GM19397 (cell line): Measurements from ENCODE around the gene IRF9.

Experiments used
- ATAC-seq: cut with Tn5 transposase; IDR thresholded peaks from one replicate; pipeline ENCODE4 v1.9.1; 2021; ENCODE audit warnings: mild to moderate bottlenecking, moderate library complexity; ENCODE audit not compliant: unreplicated experiment

Gene IRF9

DNA sequence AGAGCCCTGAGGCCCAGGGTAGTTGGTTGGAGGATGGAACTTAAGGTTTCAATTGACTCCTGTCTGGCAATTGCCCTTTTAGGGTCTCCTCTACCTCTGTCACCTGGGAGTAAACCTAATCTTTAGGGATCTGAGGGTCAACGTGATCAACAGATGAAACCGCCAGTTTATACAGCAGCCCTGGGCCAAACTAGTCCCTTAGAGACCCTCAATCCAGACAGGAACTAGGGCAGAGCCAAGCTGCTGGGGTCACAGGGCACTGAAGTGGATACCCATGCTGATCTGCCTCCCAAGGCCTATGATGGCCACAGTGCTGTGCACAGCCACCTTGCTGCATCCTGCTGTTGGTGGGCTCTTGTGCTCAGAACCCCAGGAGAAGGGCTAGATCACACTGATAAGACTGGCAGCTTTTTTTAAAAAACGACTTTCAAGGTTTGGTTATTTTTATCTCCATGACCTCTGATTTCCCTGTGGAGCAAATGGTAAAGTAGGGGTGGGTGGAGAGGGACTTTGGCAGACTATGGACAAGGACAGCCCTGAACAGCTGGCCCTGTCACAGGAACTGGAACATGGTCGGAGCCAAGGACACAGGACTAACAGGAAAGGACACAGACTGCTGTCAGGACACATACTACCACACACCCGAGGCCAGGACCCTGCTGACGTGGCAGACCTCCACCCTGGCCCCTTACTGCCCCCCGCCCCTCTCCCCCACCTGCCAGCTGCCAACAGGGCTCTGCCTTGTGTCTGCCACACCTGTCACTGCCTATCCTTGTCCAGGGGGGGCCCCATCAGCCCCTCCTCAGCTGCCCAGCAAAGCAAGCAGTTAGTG, 30.1 kb upstream of the IRF9 start:
- no peak for ATAC-seq

DNA sequence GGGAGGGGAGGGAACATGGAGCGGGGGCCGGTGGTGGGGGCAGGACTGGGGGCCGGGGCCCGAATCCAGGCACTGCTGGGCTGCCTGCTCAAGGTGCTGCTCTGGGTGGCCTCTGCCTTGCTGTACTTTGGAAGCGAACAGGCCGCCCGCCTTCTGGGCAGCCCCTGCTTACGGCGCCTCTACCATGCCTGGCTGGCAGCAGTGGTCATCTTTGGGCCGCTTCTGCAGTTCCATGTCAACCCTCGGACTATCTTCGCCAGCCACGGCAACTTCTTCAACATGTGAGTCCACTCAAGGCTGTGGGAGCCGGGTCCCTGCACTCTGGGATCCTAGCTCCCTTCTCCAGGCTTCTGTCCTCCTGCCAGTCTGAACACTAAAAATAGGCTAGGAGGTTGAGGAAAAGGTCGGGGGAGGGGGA, 29.5 kb upstream of the IRF9 start:
- ATAC-seq: no peak

DNA sequence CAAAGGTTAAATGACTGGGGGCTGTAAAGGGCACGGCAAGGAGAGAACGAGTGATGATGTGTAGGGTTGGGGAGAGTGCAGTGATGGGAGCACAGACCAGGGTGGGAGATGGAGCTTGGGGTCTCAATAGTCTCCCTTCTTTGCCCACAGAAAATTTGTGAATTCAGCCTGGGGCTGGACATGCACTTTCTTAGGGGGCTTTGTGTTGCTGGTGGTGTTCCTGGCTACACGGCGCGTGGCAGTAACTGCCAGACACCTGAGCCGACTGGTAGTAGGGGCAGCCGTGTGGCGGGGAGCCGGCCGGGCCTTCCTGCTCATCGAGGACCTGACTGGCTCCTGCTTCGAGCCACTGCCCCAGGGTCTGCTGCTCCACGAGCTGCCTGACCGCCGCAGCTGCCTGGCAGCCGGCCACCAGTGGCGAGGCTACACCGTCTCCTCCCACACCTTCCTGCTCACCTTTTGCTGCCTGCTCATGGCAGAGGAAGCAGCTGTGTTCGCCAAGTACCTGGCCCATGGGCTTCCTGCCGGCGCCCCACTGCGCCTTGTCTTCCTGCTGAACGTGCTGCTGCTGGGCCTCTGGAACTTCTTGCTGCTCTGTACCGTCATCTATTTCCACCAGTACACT, 28.9 kb upstream of the IRF9 start:
- no peak for ATAC-seq

DNA sequence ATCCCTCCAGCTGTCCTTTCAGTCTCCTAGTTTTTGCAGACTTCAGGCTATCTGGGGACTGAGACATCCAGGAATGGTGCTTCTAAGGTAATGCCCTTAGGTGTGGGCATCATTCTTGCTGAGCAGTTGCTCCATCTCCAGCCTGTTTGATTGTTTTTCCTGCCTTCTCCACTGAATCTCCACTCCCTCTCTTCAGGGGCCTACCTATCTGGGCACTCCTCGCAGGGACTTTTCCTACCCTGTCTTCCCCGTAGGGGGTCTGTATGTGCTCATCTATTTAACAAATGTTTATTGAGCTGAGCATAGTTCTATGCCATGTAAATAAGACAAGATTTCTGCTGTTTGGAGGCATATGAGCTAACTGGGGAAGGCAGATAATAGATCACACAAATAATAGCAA, 28.1 kb upstream of the IRF9 start:
- ATAC-seq: no peak

DNA sequence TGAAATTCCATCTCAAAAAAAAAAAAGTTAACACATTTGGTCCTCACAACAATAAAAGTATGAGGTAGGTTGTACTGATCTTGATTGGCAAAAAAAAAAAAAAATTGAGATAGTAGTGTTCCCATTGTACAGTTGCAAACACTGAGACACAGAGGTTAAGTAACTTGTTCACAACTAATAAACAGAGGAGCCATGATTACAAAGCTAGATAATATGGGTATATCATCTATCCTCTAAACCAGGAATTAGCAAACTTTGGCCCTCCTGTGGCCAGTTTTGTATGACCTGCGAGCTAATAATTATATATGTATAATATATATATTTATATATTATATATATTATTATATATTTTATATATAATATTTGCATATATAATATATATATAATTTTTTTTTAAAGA, 27.3 kb upstream of the IRF9 start:
- ATAC-seq: no peak

DNA sequence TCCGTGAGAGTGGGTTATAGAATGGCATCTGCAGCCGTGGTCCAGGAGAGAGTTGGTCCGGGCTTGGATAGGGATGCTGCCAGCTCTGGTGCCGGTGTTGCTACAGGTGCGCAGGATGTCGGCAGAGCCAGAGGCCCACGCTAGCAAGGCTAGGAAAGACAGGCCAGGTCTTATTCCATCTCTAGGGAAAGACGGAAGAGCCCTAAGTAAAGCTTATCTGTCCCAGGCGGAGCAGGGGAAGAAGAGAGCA, 25.6 kb upstream of the IRF9 start:
- no peak for ATAC-seq

DNA sequence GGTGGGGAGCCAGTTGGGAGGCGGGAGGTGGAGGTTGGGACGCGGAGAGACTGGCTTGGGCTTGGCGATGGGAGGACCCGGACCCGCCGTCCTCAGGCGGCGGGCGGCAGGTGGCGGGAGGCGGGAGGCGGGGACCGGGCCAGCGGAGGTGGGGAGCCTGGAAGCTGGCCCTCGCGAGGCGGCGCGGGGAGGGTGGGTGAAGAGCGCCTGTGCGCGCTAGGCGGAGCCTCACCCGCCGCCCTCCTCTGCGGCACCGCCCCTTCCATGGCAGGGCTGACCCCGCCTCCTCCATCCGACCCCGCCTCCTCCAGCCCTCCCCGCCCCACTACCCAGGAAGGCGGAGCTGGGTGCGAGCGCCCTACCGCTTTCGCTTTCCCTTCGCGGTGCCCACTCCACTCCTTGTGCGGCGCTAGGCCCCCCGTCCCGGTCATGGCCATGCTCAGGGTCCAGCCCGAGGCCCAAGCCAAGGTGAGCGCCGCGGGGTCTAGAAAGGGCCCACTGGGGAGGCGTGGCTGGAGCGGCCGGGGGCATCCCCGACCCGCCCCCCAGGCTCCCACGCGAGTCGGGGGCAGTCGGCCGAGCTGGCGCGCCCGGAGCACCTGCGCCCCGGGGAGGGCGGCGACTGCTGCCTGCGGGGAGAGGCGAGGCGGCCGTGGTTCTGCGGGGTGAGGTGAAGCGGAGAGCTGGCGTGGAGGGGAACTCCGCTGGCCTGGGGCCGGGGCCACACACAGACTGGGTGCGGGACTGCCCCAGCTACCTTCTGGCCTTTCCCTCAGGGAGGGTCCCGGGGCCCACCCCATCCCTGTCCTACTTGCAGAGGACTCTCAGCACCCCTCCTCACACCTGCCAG, 25.0 kb upstream of the IRF9 start, which contains the start of gene PSME1:
Gene PSME1, plus strand, starts transcription at position 361 of the 850 bp plus-strand sequence. Its CDS starts 69 bp downstream, at position 430.
- ATAC-seq: peak; percentile 83

DNA sequence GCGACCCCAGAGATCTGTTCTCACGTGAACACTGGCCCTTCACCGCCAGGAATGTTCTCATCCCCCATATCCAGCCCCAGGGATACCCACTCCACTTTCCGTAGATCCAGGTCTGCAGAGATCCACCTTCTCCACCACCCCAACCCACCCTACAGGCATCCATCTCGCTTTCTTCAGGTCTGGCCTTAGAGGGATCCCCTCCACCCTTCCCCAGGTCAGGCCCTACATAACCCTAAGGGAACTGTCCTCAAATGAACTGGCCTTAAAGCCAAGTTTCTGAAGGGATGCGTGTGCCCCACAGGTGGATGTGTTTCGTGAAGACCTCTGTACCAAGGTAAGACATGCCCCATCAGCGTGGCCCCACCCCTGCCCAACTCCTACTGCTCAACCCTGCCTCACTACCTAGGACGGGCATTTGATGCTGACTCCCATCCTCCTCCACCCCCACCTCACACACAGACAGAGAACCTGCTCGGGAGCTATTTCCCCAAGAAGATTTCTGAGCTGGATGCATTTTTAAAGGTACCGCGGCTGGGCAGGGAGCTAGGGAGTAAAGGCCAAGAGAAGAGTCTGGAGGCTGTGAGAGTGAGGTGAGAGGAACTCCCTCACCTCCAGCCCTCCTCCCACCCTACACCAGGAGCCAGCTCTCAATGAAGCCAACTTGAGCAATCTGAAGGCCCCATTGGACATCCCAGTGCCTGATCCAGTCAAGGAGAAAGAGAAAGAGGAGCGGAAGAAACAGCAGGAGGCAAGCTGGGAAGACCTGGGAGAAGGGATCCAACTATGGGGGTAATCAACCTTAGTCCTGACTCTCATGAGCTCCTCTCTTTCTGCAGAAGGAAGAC, 24.2 kb upstream of the IRF9 start:
- ATAC-seq: no peak

DNA sequence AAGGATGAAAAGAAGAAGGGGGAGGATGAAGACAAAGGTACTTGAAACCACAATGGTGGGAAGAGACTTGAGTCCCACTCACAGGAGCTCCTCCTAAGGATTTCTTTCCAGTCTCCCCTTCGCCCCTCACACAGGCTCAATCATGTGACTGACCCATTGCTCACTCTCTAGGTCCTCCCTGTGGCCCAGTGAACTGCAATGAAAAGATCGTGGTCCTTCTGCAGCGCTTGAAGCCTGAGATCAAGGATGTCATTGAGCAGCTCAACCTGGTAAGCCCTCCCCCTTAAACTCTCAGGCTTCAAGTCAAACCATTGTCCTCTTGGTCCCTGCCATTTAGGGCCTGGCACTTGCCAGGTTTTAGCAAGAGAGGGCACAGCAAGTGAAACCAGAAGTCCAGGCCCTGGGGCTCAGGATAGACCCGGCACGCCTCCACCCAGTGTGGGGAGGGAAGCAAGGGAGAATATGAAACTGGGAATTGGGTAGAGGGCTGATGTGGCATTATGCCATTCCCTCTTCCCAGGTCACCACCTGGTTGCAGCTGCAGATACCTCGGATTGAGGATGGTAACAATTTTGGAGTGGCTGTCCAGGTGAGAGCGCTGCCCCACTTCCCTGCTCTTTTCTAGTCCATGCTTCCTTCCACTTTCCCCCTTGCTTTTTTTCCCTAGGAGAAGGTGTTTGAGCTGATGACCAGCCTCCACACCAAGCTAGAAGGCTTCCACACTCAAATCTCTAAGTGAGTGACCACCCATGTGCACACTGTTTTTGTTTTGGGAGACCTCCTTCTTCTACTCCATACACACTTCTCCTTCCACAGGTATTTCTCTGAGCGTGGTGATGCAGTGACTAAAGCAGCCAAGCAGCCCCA, 23.3 kb upstream of the IRF9 start:
- ATAC-seq: no peak

DNA sequence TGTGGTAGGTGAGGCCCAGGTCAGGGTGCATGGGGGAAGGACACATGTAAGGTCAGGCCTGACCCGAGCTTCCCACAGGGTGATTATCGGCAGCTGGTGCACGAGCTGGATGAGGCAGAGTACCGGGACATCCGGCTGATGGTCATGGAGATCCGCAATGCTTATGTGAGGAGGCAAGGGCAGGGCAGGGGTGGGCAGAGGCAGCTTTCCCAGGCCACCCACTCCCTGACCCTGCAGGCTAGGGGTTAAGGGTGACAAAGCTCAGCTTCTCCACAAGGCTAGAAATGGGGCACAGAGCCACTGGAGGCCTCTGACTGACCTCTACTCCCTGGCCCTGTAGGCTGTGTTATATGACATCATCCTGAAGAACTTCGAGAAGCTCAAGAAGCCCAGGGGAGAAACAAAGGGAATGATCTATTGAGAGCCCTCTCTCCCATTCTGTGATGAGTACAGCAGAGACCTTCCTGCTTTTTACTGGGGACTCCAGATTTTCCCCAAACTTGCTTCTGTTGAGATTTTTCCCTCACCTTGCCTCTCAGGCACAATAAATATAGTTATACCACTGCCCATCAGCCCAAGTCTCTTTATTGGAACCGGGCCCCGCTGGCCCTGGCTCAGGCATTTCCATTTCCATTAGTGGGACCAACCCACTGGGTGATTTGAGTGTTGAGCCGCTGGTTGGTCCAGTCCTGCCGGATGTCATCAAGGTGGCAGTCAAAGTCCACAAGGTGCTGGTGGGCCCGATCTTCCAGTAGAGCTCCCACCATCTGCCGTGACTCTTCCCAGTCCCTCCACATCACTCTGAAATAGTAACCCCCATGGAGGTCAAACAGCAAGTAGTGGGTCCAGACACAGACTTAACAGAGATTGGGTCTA, 22.4 kb upstream of the IRF9 start:
- ATAC-seq: no peak

DNA sequence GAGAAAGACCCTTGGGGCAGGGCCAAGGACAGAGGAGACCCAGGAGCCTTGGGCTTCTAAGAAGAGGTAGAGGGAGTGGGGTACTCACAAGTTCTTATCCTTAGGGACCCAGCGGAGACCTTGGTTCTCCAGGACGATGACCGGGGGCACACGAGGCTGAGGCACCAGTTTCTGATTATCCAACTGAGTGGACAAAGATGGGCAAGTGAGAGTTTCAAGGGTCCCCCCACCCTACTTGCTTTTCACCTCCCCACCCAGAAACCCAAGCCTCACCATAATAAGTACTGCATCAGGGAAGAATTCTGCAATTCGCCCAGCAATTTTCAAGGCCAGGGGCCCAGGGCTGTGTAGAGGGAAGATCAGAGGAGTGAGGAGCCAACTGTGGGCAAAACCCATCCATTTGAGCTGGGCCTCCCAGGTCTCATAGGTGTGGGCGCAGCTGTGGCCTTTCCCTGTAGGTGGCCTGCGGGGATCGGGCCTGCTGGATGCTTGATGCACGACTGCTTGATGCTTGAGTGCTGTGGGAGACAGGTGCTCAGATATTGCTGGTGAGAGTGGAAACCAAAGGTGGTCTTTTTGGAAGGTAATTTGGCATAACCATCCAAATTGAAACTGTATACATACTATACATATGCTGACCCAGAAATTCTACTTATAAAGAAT, 21.7 kb upstream of the IRF9 start:
- no peak for ATAC-seq

DNA sequence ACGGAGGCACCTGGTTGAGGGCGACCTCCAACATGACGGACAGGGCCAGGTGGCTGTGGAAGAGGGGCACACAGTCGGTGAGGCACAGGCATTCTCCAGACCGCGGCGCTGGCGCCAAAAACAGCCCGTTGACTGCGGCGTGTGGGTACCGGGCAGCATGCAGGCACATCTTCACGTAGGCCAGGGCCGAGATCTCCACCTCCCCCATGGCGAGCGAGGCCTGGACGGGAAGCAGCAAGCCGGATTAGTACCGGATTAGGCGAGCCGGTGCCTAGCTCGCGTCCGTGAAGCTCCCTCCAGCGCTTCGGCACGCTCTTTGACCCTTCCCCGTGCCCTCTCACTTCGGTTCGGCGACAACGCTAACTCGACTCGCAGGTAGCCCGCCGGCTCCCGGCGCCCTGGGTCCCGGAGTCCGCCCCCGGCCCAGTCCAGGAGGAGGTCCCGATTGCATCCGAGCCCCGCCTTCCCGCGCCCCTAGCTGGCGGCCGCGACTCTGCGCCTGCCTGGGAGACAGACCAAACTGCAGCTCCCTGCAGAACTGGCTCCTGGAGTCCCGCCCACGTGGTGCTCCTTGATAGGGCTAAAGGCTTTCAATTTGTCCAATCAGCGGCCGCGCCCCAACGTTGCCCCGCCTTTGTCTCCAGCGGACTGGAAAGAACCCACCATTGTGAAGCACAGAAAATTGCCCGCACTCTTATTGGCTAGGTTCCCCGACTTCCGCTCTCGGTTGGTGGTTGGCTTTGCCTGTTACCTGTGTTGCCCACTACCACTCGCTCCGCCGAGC, 19.8 kb upstream of the IRF9 start, which contains the start of gene EMC9:
Gene EMC9, minus strand, starts transcription at position 495 of the 784 bp plus-strand sequence. Its CDS starts 287 bp downstream, at position 208.
- ATAC-seq: peak; percentile 82

DNA sequence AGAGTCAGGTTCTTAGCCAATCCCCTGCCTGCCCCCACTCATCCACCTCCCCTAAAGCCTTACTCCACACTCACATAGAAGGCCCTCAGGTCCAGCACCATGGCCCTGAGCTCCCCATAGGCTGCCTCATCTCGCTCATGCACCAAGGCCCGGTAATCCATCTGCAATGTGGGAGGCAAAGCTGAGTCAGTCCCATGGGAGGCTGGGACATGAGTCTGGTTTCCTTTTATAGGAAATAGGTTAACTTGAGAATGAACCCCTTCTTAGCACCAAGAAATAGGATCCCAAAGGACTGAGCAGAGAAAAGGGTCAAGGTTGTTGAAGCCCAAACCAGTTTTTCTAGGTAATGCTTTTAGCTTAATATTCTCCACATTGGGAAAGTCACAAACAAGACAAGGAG, 17.6 kb upstream of the IRF9 start:
- ATAC-seq: no peak

DNA sequence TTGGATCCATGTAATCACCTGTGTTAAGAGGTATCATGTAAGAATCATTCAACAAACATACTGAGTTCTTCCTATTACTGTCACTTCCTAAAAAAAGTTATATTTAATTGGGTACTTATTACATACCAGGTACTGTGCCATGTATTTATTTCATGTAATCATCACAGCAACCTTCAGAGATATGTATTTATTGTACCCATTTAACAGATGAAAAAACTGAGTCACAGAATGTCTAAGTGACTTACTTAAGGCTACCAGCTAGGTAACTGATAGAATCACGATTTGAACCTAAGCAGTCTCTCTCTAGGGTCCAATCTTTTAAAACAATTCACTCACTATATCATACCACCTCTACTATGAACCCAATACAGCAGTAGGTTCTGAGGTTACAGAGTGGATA, 16.6 kb upstream of the IRF9 start:
- ATAC-seq: no peak

DNA sequence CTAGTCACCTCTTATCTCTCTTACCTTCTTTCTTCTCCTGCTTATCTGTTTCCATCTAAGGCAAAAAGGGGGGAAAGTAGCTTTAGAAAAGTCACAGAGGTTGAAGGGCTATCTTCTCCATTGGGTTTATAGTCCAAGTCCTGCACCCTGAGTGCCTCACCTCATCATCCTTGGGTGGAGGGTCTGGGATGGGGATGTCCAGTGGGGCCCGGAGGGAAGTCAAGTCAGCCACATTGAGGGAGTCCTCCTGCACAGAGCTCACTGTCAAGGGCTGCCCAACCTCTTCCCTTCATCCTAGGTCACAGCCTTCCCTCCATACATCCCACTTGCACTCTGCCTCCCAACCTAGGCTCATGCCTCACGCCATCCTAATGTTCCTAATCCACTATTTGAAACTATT, 15.8 kb upstream of the IRF9 start:
- no peak for ATAC-seq

DNA sequence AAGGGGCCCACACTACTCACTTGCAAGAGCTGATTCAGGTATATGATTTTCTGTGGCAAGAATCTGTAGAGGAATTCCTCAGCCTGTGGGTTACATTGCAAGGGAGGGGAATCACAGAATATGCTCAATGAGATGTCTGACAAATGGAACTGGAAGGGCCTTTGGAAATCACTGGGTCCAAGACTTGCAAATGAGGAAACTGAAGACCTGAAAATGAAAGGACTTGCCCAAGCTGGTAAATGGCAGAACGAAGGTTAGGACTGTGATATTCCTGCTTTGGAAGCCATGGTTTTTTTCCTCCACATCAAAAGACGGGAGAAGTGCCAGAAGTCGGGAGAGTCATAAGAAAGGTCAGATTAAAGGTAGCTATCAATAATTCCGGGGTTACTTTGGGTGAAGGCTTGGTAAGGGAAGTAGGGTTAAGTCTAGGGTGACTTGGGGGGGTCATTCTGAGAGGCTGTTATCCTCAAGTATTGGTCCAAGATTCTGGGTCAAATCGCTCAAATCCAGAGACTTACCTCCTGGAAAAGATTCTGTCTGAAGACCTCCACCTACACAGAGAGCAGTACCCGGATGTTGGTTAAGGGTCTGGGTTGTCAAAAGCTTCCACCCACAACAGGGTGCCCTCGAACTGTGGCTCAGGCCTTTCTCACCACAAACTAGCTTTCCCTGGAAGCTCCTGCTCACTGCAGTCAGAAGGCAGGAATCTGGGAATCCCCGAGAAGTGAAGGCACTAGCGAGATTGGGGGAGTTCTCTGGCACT, 15.2 kb upstream of the IRF9 start:
- no peak for ATAC-seq

DNA sequence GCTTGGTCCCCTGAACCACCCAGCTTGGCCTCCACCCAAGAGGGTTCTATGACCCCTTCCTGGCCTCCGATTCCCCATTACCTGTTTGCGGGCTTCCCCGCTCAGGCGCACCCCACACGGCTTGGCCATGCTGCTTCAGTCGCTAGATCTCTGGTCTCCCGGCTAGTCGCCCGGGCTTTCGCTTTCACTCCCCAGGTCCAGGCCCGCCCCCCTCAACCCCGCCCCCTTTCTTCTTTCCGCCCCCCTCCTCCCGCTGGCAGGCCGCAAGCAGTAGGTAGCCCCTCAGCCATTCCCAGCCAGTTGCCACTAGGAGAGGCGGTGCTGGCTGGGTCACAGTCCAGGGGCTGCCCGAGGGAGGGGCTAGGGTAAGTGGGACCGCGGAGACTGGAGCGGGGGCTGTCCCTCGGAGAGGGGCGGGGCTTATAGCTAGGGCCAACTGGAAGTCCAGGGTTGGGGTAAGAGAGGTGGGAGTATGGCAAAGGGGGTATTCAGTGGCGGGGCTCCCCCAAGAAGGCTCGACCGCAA, 14.6 kb upstream of the IRF9 start, which contains the start of gene PSME2:
Gene PSME2, minus strand, starts transcription at position 158 of the 525 bp plus-strand sequence. Its CDS starts 29 bp downstream, at position 129.
- peak; percentile 52 for ATAC-seq
